ENCODE measurements around the gene NACC2. TPM values are rescaled to one million over a fixed set of nuclear protein-coding genes. Genes with fewer than 3 reads are reported as not detected.

The NACC2 gene
- total RNA-seq, 4 donors from 2014 or later: 15.0 to 35.2 (median 20.7) TPM

DNA sequence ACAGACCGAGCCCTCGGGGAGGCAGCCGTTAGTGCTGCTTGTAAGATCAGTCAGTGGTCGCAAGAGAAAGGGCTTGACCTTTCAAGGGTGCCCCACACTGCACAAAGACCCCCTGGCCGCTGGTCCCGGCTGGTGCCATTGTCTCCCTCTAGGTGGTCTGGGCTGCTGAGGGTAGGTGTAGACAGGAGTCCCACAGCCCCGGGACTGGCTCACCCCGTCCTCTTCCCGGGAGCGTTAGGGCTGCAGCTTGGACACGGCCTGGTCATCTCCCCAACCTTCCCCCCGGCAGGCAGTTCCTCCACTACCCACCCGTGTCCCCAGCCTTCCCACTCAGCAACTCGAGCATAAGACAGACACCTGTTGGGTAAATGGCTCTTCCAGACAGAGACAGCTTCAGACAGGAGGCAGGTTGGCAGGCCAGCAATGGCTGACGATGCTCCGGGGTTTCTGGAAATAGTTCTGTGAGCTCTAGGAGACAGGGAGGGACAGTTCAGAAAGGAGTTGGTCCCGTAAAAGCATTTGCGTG is 38.9 kb upstream of the NACC2 start:
- no peak for TF ChIP-seq CTCF (IDR thresholded peaks at IDR 0.05; ENCODE audit: low read depth)

- TF ChIP-seq CTCF (IDR thresholded peaks at IDR 0.05; ENCODE audit: low read depth): no peak
Observed at GRCh38 chr9:136133191-136133958, 38.3 kb upstream of the NACC2 start.

DNA sequence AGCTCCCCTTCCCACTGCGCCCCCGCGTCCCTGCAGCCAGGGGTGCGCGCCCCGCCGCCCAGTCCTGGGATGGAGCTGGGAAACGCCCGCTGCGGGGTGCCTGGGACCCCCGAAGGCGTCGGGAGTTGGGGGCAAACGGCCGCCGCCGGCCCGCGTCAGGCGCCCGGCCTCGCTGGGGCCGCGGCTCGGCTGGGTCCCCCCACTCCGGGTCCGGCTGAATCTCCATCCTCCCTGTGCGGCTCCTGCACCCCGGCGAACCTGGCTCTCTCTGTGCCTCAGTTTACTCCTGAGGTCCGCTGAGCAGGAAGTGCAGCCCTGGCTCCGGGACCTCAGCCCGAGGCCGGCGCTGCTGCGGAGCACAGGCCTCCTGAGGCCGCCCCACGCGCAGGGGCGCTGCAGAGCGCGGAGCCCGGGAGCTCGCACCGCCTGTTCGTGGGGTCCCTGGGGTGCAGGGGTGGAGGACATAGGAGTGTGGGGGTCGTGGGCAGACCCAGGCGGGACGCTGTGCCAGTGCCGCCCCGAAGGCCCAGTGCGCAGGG is 37.5 kb upstream of the NACC2 start:
- no peak for TF ChIP-seq CTCF (IDR thresholded peaks at IDR 0.05; ENCODE audit: low read depth)

GRCh38 chr9:136131629-136132511 is 36.8 kb upstream of the NACC2 start:
- TF ChIP-seq CTCF (IDR thresholded peaks at IDR 0.05; ENCODE audit: low read depth): no peak

DNA sequence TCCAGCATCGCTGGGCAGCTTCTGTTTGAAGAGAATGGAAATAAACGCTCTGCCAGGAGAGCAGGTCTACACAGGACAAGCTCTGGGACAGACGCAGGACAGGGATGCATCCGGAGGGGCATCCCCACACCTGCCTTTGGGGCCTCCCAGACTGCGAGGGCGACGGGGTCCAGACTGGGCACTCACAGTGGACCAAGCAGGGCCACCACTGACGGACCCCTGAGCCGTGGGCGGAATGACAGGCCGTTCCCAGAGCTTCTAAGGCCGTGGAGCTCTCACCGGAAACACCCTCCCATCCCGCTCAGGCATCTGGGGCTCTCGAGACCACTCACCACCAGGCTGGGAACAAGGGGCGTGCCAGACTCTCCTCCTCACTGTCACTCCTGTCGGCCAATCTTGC is 34.1 kb upstream of the NACC2 start:
- TF ChIP-seq CTCF (IDR thresholded peaks at IDR 0.05; ENCODE audit: low read depth): no peak

DNA sequence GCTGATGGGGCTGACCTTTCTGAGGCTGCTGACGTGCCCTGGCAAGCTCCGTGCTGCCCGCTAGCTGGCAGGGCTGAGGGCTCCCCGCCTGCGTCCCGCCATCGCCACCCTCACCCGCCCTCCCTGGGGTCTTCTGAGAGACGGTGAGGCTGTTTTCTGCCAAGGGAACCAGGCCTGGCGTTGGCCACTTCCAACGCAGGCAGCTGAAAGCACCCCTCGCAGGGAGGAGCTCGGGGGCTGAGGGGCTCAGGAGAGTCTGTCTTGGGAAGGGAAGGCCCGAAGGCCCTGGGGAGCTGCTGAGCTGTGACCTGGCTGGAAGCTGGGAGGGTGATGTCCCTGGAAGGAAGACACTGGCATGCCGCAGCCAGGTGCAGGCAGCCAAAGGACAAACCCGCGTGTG is 33.3 kb upstream of the NACC2 start:
- TF ChIP-seq CTCF (IDR thresholded peaks at IDR 0.05; ENCODE audit: low read depth): no peak

DNA sequence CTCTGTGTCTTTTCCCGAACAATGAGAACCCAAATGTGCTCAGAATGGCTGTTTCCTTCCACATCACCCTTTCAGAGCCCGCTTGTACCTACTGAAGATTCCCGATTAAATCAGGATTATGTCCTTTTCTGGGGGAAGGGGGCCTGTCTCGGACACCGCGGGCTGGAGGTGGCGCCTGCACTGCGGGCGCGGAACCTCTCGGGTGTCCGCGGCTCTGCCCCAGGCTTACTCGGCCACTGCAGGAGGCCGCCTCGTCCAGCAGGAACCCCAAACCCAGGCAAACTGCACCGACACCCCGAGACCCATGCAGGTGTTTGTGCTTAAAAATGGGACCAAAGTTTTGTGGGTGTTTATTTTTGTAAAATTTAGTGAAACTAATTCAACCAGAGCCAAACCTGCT is 32.2 kb upstream of the NACC2 start:
- TF ChIP-seq CTCF (IDR thresholded peaks at IDR 0.05; ENCODE audit: low read depth): no peak
